GM19455 (cell line): ENCODE measurements around the gene ASB8.
A peak's percentile ranks its signal among the peaks of the same experiment; 100 is the strongest.

ENCODE experiments used
- ATAC-seq: cut with Tn5 transposase; IDR thresholded peaks from one replicate; pipeline ENCODE4 v1.9.1; 2021; ENCODE audit not compliant: unreplicated experiment

ASB8 gene

GRCh38 chr12:48157018-48157888, at the start of gene ASB8:
Gene ASB8, minus strand, starts transcription at chr12:48157515. Its CDS starts 4,019 bp downstream, at chr12:48153496.
- ATAC-seq: peak; percentile 91

- ATAC-seq: no peak
Observed at GRCh38 chr12:48203192-48203591, 45.9 kb upstream of the ASB8 start, which contains the start of gene OR10AD1. Gene OR10AD1, minus strand, starts transcription at chr12:48203292. Its CDS starts 0 bp downstream, at chr12:48203292.

- ATAC-seq: no peak
Observed at GRCh38 chr12:48202766-48203165, 45.5 kb upstream of the ASB8 start.

- ATAC-seq: no peak
Observed at GRCh38 chr12:48201516-48201915, 44.2 kb upstream of the ASB8 start.

GRCh38 chr12:48201091-48201490, 43.8 kb upstream of the ASB8 start:
- no peak for ATAC-seq

- no peak for ATAC-seq
Observed at GRCh38 chr12:48199774-48200221, 42.5 kb upstream of the ASB8 start.

GRCh38 chr12:48198985-48199384, 41.7 kb upstream of the ASB8 start:
- no peak for ATAC-seq

- ATAC-seq: peak; percentile 19
Observed at GRCh38 chr12:48198672-48198971, 41.3 kb upstream of the ASB8 start.

- ATAC-seq: peak; percentile 100
Observed at GRCh38 chr12:48197971-48198671, 40.8 kb upstream of the ASB8 start.

GRCh38 chr12:48197549-48197970, 40.2 kb upstream of the ASB8 start:
- ATAC-seq: peak; percentile 21

- no peak for ATAC-seq
Observed at GRCh38 chr12:48194799-48195201, 37.5 kb upstream of the ASB8 start.

GRCh38 chr12:48193623-48194022, 36.3 kb upstream of the ASB8 start:
- no peak for ATAC-seq

GRCh38 chr12:48192861-48193260, 35.5 kb upstream of the ASB8 start:
- no peak for ATAC-seq

GRCh38 chr12:48191096-48191495, 33.8 kb upstream of the ASB8 start:
- ATAC-seq: no peak

- ATAC-seq: no peak
Observed at GRCh38 chr12:48189331-48190125, 32.2 kb upstream of the ASB8 start.

GRCh38 chr12:48187916-48188695, 30.8 kb upstream of the ASB8 start:
- ATAC-seq: no peak

- ATAC-seq: no peak
Observed at GRCh38 chr12:48185181-48185919, 28.0 kb upstream of the ASB8 start.

- no peak for ATAC-seq
Observed at GRCh38 chr12:48184549-48184922, 27.2 kb upstream of the ASB8 start.

GRCh38 chr12:48183876-48184548, 26.7 kb upstream of the ASB8 start:
- no peak for ATAC-seq
